Lung (tissue), 12 donors: ENCODE measurements around the gene SDK1. TPM values are rescaled to one million over a fixed set of nuclear protein-coding genes. Genes with fewer than 3 reads are reported as not detected.

ENCODE experiments used
- ATAC-seq: fragments of 200-7000 bp; cut with Tn5 transposase; one replicate; pipeline ENCODE4 v1.9.1; 2020; ENCODE audit warnings: moderate number of reproducible peaks; ENCODE audit not compliant: insufficient read depth, low FRiP score
- DNase-seq, 3 donors: peaks; one replicate each; pipeline ENCODE4 v3.0.0-alpha.2; 2013 to 2017
- H3K27ac ChIP-seq, 2 donors: one replicate each; pipeline ENCODE4 v1.5.1; 2013; ENCODE audit warnings: mild to moderate bottlenecking in 2 of 2, moderate library complexity in 2 of 2, control low read depth in 1 of 2, inconsistent platforms in 1 of 2, low read depth in 1 of 2, low read length in 1 of 2
- H3K27me3 ChIP-seq, 3 donors: one replicate each; pipeline ENCODE4 v1.5.1; 2013; ENCODE audit warnings: low read length in 2 of 3; ENCODE audit not compliant: control insufficient read depth in 3 of 3, insufficient read depth in 3 of 3
- H3K36me3 ChIP-seq, 4 donors: one replicate each; pipeline ENCODE4 v1.5.1; 2013; ENCODE audit warnings: low read length in 4 of 4, mild to moderate bottlenecking in 1 of 4, moderate library complexity in 1 of 4; ENCODE audit not compliant: control insufficient read depth in 4 of 4, insufficient read depth in 4 of 4
- H3K4me1 ChIP-seq, 5 donors: one replicate each; pipeline ENCODE4 v1.5.1; 2013; ENCODE audit warnings: low read length in 5 of 5, mild to moderate bottlenecking in 2 of 5, moderate library complexity in 1 of 5; ENCODE audit not compliant: control insufficient read depth in 5 of 5, insufficient read depth in 5 of 5
- H3K4me3 ChIP-seq: one replicate; pipeline ENCODE4 v1.5.1; 2013; ENCODE audit warnings: mild to moderate bottlenecking, control low read depth, moderate library complexity
- H3K9ac ChIP-seq, 2 donors: one replicate each; pipeline ENCODE4 v1.5.1; 2013; ENCODE audit warnings: low read length in 2 of 2, control low read depth in 1 of 2; ENCODE audit not compliant: insufficient read depth in 1 of 2
- H3K9me3 ChIP-seq, 4 donors: one replicate each; pipeline ENCODE4 v1.5.1; 2013; ENCODE audit warnings: low read length in 3 of 4, mild to moderate bottlenecking in 1 of 4, moderate library complexity in 1 of 4; ENCODE audit not compliant: control insufficient read depth in 4 of 4, insufficient read depth in 3 of 4
- WGBS, 2 donors: extraction: QIAGEN DNeasy Blood & Tissue Kit; methylation state at CpG; one replicate each; pipeline ENCODE4 v1.1.7; 2013; 5-methylcytosine and 5-hydroxymethylcytosine counted together
- polyA plus RNA-seq, 2 donors: library from polyadenylated mRNA; stranded (reverse); fragments of 200-250 nt; gene quantifications; one replicate each; pipeline ENCODE4 v1.2.1, GENCODE V29; 2013
- total RNA-seq, 2 donors: library from RNA; depleted of rRNA in 1 of 2; stranded (reverse); fragments of >200 nt in 1 of 2; gene quantifications; one replicate each; pipeline ENCODE4 v1.2.1, GENCODE V29; 2014 to 2021
- TF ChIP-seq, protein P1 (sequence below): IDR thresholded peaks from 2 replicates; pipeline ENCODE4 v1.5.1; 2012; ENCODE audit warnings: mild to moderate bottlenecking; ENCODE audit errors: control extremely low read depth, extremely low read depth
- donor health status: control.
- donor health status: control.
- donor health status: Bipolar disorder and iron deficiency.
- donor health status: healthy.
- donor health status: DM: yes; HTN: yes; CAD: no.

Gene SDK1
- total and polyA plus RNA-seq, 4 donors, result 3.7 to 30.1 (median 12.7) TPM

DNA sequence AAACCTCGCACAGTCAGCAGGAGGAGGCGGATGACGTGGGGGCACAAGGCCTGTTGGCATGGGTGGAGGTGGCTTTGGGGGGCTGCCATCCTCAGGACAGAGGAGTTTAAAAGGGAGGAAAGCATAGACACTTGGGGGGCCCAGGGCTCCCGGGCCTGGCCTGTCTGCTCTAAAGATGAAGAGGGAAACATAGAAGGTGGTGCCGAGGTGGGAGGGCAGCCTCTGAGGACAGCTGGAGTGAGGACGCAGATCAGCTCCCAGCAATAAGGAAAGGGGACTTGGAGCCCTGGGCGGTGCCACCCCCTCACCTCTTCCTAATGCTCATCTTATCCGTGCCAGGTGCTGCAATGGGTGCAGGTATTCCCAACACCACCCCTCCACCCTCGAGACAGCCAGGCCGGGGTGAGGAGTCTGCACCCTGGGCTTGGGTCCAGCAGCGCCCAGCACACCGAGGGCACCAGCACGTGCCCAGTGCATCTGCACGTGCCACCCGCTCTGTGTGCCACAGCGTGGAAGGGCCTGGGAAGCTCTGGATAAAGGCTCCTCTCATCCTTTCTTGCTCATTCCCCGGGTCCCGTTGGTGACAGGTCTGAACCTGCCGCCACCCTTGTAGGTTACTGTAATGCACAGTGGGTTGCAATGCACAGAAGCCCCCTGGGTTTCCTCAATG, 815.0 kb downstream of the SDK1 start:
- Histone ChIP-seq H3K27me3 (no peaks in the 10 kb centered on the region), H3K9me3 (peaks cover 0 to 10% (median 0%) of the 10 kb centered on the region in 4 donors), H3K9ac (no peak overlapping the region), H3K27ac (no peak overlapping the region), H3K4me3 (no peak overlapping the region), H3K36me3 (peaks cover 0 to 2% (median 0%) of the 10 kb centered on the region in 4 donors), H3K4me1 (peaks cover 0 to under 1% (median 0%) of the 10 kb centered on the region in 5 donors)
- WGBS, 2 donors, result 84 to 94% methylated on average over 19 of the region's 19 CpGs
- ATAC-seq (no peak), DNase-seq (no peak)
- TF ChIP-seq, protein P1, sequence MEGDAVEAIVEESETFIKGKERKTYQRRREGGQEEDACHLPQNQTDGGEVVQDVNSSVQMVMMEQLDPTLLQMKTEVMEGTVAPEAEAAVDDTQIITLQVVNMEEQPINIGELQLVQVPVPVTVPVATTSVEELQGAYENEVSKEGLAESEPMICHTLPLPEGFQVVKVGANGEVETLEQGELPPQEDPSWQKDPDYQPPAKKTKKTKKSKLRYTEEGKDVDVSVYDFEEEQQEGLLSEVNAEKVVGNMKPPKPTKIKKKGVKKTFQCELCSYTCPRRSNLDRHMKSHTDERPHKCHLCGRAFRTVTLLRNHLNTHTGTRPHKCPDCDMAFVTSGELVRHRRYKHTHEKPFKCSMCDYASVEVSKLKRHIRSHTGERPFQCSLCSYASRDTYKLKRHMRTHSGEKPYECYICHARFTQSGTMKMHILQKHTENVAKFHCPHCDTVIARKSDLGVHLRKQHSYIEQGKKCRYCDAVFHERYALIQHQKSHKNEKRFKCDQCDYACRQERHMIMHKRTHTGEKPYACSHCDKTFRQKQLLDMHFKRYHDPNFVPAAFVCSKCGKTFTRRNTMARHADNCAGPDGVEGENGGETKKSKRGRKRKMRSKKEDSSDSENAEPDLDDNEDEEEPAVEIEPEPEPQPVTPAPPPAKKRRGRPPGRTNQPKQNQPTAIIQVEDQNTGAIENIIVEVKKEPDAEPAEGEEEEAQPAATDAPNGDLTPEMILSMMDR, result no peak

DNA sequence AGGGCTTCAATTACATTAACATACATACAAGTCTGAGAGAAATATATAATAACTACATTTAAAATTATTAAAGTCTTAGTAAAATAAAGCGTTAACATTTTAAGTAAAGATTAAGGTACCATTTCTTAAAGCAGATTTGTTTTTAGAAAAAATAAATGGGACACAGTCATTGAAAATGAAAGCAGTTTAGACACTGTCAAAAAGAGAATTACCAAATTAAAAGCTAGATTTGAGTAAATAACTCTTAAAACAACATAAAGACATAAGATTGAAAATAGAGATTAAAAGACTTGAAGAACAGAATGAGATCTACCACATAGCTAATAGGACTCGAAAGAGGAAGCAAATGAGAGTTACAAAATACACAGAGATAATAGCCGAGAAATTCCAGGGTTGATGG, 818.8 kb downstream of the SDK1 start:
- Histone ChIP-seq H3K4me3 (no peak overlapping the region), H3K36me3 (peaks cover 0 to 2% (median 0%) of the 10 kb centered on the region in 4 donors), H3K27ac (no peak overlapping the region), H3K9ac (no peak overlapping the region), H3K27me3 (no peaks in the 10 kb centered on the region), H3K4me1 (no peaks in the 10 kb centered on the region), H3K9me3 (peaks cover 0 to 7% (median 0%) of the 10 kb centered on the region in 4 donors)
- DNase-seq (no peak), ATAC-seq (no peak)
- WGBS, 2 donors, result 91 to 96% methylated on average over 3 of the region's 3 CpGs
- TF ChIP-seq, protein P1, result no peak

DNA sequence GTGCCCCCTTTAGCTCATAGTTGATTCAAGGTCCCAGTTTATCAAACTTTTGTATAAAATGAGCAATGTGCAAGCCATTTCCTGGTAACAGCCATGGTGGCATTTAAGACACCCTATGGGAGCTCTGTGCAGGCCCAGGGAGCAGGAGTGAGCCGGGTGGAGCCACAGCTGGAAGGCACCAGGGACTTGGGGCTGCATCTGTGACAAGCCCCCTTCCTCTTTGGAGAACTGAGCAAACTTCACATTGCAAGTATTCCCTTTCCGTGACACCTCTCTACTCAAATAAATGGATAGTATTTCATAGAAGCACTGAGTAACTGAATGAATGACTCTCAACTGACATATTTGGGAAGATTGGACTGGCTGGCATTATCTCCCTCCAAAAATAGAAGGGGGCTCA, 822.3 kb downstream of the SDK1 start:
- H3K27me3 ChIP-seq, result no peaks in the 10 kb centered on the region
- H3K27ac ChIP-seq, result no peak overlapping the region
- TF ChIP-seq, protein P1, result no peak
- peaks cover 0 to 5% (median 0%) of the 10 kb centered on the region in 4 donors for H3K9me3 ChIP-seq
- H3K9ac ChIP-seq, result no peak overlapping the region
- ATAC-seq (no peak), DNase-seq (no peak)
- H3K4me3 ChIP-seq, result no peak overlapping the region
- no peaks in the 10 kb centered on the region for H3K4me1 ChIP-seq
- H3K36me3 ChIP-seq, result peaks cover 0 to 2% (median 0%) of the 10 kb centered on the region in 4 donors
- 73 to 78% methylated on average over 2 of the region's 2 CpGs for WGBS, 2 donors
